Testis (tissue), 2 donors: ENCODE results near the gene RARS2.
"Not testable (repeated sequence)": the region's sequence is repeated elsewhere in the genome, so short reads cannot be mapped to it uniquely, and the experiment has no call there.

ENCODE experiments used
- CTCF ChIP-seq, 3 experiments: fragments of 450-650 bp in 2 of 3; fragments of 200-600 bp in 1 of 3; sonication (generic) in 1 of 3; IDR thresholded peaks; one replicate each; pipeline ENCODE4 v1.5.1; 2016 to 2019; ENCODE audit warnings: antibody characterized with exemption in 3 of 3, mild to moderate bottlenecking in 2 of 3, moderate library complexity in 1 of 3
- POLR2A ChIP-seq: fragments of 450-650 bp; IDR thresholded peaks from one replicate; pipeline ENCODE4 v1.6.1; 2017; ENCODE audit warnings: antibody characterized with exemption, mild to moderate bottlenecking, moderate library complexity

GRCh38 chr6:87489326-87489725 is 100.5 kb downstream of the RARS2 start:
- not testable (repeated sequence) for TF ChIP-seq CTCF (IDR thresholded peaks at IDR 0.05); POLR2A
